Dendritic cell treated with granulocyte-macrophage colony-stimulating factor and Interleukin-4, amounts not matched to agents 40 ng/mL and 50 ng/mL, for 4 days (primary cell): ENCODE data around the gene OTUD6A.

ENCODE experiments used
- H3K27ac Mint-ChIP-seq: one replicate; pipeline ENCODE4 v1.8.0; 2022; ENCODE audit warnings: mild to moderate bottlenecking, mixed read lengths
- H3K27me3 Mint-ChIP-seq: one replicate; pipeline ENCODE4 v1.8.0; 2022; ENCODE audit warnings: mild to moderate bottlenecking, mixed read lengths
- H3K36me3 Mint-ChIP-seq: one replicate; pipeline ENCODE4 v1.8.0; 2022; ENCODE audit warnings: low read depth, mixed read lengths
- H3K4me1 Mint-ChIP-seq: one replicate; pipeline ENCODE4 v1.8.0; 2022; ENCODE audit warnings: low read depth, mixed read lengths
- H3K4me3 Mint-ChIP-seq: one replicate; pipeline ENCODE4 v1.8.0; 2022; ENCODE audit warnings: mild to moderate bottlenecking, moderate library complexity, mixed read lengths
- H3K9me3 Mint-ChIP-seq: one replicate; pipeline ENCODE4 v1.8.0; 2022; ENCODE audit warnings: mixed read lengths
- intact Hi-C: fragments of 100-400 bp; cut with micrococcal nuclease; formaldehyde crosslinking; loops from one replicate; pipeline ENCODE4 v1.15.0; 2022

The OTUD6A gene

GRCh38 chrX:70038515-70038914 lies 23.7 kb upstream of the OTUD6A start:
- Mint-ChIP-seq H3K27me3 (no peaks in the 10 kb centered on the region), H3K27ac (no peak overlapping the region), H3K4me1 (no peaks in the 10 kb centered on the region), H3K9me3 (no peaks in the 10 kb centered on the region), H3K4me3 (no peak overlapping the region), H3K36me3 (no peaks in the 10 kb centered on the region)
- intact Hi-C loops = no loop called here

DNA sequence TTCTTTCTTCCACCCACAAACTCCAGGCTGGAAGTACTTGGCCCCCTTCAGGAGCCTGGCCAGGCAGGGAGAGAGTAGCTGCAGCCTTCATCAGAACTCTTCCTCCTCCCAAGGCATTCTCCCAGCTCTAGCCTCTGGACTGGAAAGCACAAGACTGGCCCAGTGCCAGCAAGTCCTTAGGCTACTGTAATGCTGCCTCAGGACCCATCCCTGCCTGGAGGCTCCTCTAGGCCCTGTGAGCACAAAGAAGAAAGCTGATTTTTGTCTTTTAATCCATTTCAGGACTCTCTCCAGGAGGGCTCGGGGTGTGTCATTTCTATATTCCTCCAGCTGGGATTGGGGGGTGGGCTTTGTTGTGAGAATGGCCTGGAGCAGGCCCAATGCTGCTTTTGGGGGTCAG lies 23.3 kb upstream of the OTUD6A start:
- intact Hi-C loops = no loop called here
- H3K4me1 Mint-ChIP-seq = no peaks in the 10 kb centered on the region
- no peak overlapping the region for H3K4me3 Mint-ChIP-seq
- H3K27ac Mint-ChIP-seq = no peak overlapping the region
- no peaks in the 10 kb centered on the region for H3K36me3 Mint-ChIP-seq
- H3K9me3 Mint-ChIP-seq = no peaks in the 10 kb centered on the region
- no peaks in the 10 kb centered on the region for H3K27me3 Mint-ChIP-seq

- intact Hi-C loops = no loop called here
- Mint-ChIP-seq H3K36me3 (no peaks in the 10 kb centered on the region), H3K4me1 (no peaks in the 10 kb centered on the region), H3K4me3 (no peak overlapping the region), H3K9me3 (no peaks in the 10 kb centered on the region), H3K27me3 (no peaks in the 10 kb centered on the region), H3K27ac (no peak overlapping the region)
Observed at GRCh38 chrX:70039758-70040157, 22.5 kb upstream of the OTUD6A start.

DNA sequence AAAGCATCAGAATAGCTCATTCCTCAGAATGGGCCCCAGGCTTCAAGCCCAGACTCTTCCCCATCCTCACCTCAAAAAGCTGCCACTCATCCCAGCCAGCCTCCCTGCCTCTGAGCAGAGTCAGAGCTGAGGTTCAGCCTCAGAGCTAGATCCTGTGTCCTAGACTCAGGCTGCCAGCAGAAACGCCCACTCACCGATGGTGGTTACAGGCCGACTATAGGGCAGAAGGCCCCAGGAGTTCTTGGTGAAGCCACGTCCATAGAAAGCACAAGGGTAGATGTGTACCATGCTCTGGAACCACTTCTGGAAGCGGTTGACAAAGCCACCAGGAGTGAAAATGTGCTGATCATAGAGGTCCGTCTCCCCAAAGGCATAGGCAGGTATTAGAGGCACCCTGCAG lies 20.3 kb upstream of the OTUD6A start:
- Mint-ChIP-seq H3K9me3 (no peaks in the 10 kb centered on the region), H3K27ac (no peak overlapping the region), H3K36me3 (no peaks in the 10 kb centered on the region), H3K4me1 (no peaks in the 10 kb centered on the region), H3K4me3 (no peak overlapping the region), H3K27me3 (no peaks in the 10 kb centered on the region)
- intact Hi-C loops = no loop called here

DNA sequence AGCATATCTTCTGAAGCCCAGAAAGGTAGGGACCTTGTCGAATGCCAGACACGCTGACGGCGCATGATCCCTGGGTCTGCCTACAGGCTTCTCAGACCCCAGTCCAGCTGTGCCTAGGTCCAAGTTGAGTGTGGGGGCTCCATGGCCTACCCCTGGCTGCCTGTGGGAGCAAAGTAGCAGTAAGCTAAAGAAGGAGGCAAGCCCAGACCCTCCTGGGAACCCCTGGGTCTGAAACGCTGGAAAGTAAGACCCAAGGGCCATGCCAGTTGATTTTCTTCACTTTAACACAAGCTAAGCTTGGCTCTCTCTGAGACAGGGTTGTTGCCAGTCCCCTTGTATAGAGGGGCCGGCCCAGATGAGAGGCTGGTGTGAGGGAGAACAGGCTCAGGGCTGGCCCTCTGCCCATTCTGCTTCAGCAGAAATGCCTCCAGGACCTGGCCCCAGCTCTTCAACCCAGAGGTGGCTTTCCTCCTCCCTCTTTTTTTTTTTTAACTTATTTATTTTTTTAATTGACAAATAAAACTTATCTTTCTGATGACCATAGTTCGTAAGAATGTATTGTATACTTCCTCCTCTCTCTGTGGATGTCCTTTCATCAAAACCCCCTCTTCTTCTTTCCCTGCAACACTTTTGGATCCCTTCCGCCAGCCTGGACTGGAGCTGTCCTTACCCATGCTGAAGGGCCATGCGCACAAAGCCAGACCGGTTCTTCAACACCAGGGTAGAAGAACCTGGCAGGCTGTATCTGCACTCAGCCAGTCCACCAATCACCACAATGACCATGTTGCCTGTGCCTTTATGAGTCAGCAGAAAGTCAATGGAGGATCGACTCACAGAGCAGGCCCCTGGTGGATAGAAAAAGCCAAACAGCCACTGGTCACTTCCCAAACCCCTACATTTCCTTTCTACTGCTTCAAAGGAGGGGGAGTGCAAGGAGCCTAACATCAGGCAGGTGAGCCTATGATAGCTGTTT lies 19.6 kb upstream of the OTUD6A start:
- H3K4me1 Mint-ChIP-seq = no peaks in the 10 kb centered on the region
- no peak overlapping the region for H3K4me3 Mint-ChIP-seq
- H3K36me3 Mint-ChIP-seq = no peaks in the 10 kb centered on the region
- intact Hi-C loops = no loop called here
- no peaks in the 10 kb centered on the region for H3K9me3 Mint-ChIP-seq
- no peaks in the 10 kb centered on the region for H3K27me3 Mint-ChIP-seq
- H3K27ac Mint-ChIP-seq = no peak overlapping the region

DNA sequence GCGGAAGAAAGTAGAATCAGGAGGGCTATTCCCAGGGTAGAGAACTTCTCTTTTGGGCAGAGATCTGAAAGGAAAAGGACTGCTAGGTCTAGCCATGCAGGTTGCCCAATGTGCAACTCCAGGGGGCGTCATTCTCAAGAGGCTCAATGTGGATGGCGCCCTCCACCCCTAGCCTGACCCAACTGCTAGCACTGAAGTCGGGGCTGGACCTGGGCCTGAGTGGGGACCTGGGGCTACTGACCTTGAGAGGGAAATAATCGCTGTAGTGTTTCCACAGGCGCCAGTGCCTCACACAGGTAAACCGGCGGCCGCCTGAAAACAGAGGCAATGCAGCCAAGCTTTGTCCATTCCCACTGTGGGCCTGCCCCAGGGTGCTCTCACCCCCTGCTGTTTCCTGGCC lies 18.6 kb upstream of the OTUD6A start:
- Mint-ChIP-seq H3K4me3 (no peak overlapping the region), H3K27ac (no peak overlapping the region), H3K27me3 (no peaks in the 10 kb centered on the region), H3K9me3 (no peaks in the 10 kb centered on the region), H3K4me1 (no peaks in the 10 kb centered on the region), H3K36me3 (no peaks in the 10 kb centered on the region)
- intact Hi-C loops = no loop called here

GRCh38 chrX:70044541-70045245 lies 17.6 kb upstream of the OTUD6A start:
- intact Hi-C loops = no loop called here
- Mint-ChIP-seq H3K27me3 (no peaks in the 10 kb centered on the region), H3K9me3 (no peaks in the 10 kb centered on the region), H3K36me3 (no peaks in the 10 kb centered on the region), H3K4me3 (no peak overlapping the region), H3K4me1 (no peaks in the 10 kb centered on the region), H3K27ac (no peak overlapping the region)

GRCh38 chrX:70046978-70047377 lies 15.3 kb upstream of the OTUD6A start:
- no peaks in the 10 kb centered on the region for H3K9me3 Mint-ChIP-seq
- H3K4me1 Mint-ChIP-seq = no peaks in the 10 kb centered on the region

GRCh38 chrX:70049406-70049805 lies 12.9 kb upstream of the OTUD6A start:
- Mint-ChIP-seq H3K36me3 (no peaks in the 10 kb centered on the region), H3K27ac (no peak overlapping the region), H3K9me3 (no peaks in the 10 kb centered on the region), H3K4me1 (no peaks in the 10 kb centered on the region), H3K4me3 (no peak overlapping the region), H3K27me3 (no peaks in the 10 kb centered on the region)
- intact Hi-C loops = no loop called here

More at GRCh38 chrX:70046978-70047377, 15.3 kb upstream of the OTUD6A start:
- Mint-ChIP-seq H3K4me3 (no peak overlapping the region), H3K36me3 (no peaks in the 10 kb centered on the region), H3K27me3 (no peaks in the 10 kb centered on the region), H3K27ac (no peak overlapping the region)
- intact Hi-C loops = no loop called here

DNA sequence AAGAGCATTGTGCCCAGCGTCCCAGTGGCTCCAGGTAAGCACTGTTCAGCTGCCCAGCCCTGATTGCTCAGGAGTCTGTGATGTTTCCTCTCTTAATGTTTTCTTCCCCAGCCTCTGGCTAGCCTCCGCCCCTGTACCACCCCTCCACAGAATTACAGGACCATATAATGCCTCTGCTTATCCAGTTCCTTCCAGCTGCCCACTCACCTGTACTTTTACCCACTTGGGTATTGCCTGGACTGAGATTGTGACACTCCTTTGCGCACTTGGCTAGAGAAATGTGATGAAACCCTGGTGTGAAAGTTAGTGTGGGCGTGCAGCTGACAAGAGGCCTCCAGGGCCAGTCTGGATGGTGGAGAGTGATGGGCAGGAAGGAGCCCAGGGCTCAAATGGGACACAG lies 12.3 kb upstream of the OTUD6A start, which contains the start of gene AWAT2:
Gene AWAT2 (minus strand): TSS at position 14 of the 400 bp plus-strand sequence. CDS start 6 bp downstream, at position 8.
- H3K4me1 Mint-ChIP-seq = no peaks in the 10 kb centered on the region
- H3K27ac Mint-ChIP-seq = no peak within 1 kb of the TSS
- H3K4me3 Mint-ChIP-seq = no peak within 1 kb of the TSS
- no peaks in the 10 kb centered on the region for H3K36me3 Mint-ChIP-seq
- intact Hi-C loops = no loop called here
- no peaks in the 10 kb centered on the region for H3K27me3 Mint-ChIP-seq
- no peaks in the 10 kb centered on the region for H3K9me3 Mint-ChIP-seq

DNA sequence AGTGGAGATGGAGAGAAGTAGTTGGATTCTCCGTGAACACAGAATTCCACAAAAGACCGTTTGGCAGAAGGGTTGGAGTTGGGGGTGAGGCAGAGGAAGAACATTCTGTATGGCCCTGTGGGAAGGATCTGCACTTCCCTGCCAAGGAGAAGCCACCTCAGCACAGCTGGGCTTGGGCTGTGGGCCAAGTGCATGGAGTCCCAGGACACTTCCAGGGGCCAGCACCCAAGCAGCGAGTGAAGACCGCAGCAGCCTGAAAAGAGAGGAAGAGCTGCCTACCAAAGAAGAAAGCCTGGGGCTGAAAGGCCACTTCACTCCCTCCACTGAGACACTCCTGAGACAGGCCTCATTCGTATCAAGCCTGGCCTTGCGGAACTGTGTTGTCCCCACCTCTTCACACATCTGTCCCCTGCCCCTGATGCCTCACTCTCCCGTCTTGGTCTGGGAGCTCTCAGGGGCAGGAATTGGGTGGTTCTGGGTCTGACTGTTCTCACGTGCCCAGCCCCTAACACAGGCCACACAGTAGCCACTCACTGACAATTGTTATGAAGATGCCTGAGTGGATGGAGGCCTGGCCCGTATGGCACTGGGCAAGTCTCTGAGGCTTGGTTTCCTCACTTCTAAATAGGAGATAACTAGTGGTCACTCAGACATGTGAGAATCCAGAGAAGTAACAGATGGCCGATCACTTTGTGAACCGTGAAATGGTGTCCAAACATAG lies 9.2 kb upstream of the OTUD6A start:
- Mint-ChIP-seq H3K36me3 (no peaks in the 10 kb centered on the region), H3K4me3 (no peak overlapping the region), H3K27ac (no peak overlapping the region), H3K9me3 (no peaks in the 10 kb centered on the region), H3K4me1 (no peaks in the 10 kb centered on the region), H3K27me3 (no peaks in the 10 kb centered on the region)
- intact Hi-C loops = no loop called here

- no peaks in the 10 kb centered on the region for H3K4me1 Mint-ChIP-seq
- no peak overlapping the region for H3K27ac Mint-ChIP-seq
- H3K4me3 Mint-ChIP-seq = no peak overlapping the region
- no peaks in the 10 kb centered on the region for H3K27me3 Mint-ChIP-seq
- no peaks in the 10 kb centered on the region for H3K36me3 Mint-ChIP-seq
- intact Hi-C loops = no loop called here
- no peaks in the 10 kb centered on the region for H3K9me3 Mint-ChIP-seq
Observed at GRCh38 chrX:70054391-70054790, 7.9 kb upstream of the OTUD6A start.

- intact Hi-C loops = no loop called here
- Mint-ChIP-seq H3K27ac (no peak overlapping the region), H3K27me3 (no peaks in the 10 kb centered on the region), H3K9me3 (no peaks in the 10 kb centered on the region), H3K4me1 (no peaks in the 10 kb centered on the region), H3K4me3 (no peak overlapping the region), H3K36me3 (no peaks in the 10 kb centered on the region)
Observed at GRCh38 chrX:70062961-70063550, 799 bp downstream of the OTUD6A start.
